Lower lobe of right lung (tissue), 2 donors: ENCODE data around the gene NEAT1. TPM values are rescaled to one million over a fixed set of nuclear protein-coding genes. Genes with fewer than 3 reads are reported as not detected.
A peak's percentile ranks its signal among the peaks of the same experiment; 100 is the strongest.

Experiments
- ATAC-seq, 2 donors: fragments of 200-7000 bp; cut with Tn5 transposase; one replicate each; pipeline ENCODE4 v1.9.1; 2020 to 2022; ENCODE audit warnings: mild to moderate bottlenecking in 2 of 2, moderate library complexity in 2 of 2
- DNase-seq: peaks from one replicate; pipeline ENCODE4 v3.0.0-alpha.2; 2020
- H3K27ac ChIP-seq: fragments of 200-600 bp; one replicate; pipeline ENCODE4 v1.8.0; 2022
- H3K27me3 ChIP-seq: fragments of 200-600 bp; one replicate; pipeline ENCODE4 v1.8.0; 2022; ENCODE audit warnings: low read depth
- H3K36me3 ChIP-seq: fragments of 200-600 bp; one replicate; pipeline ENCODE4 v1.8.0; 2022; ENCODE audit warnings: mild to moderate bottlenecking
- H3K4me1 ChIP-seq: fragments of 200-600 bp; one replicate; pipeline ENCODE4 v1.8.0; 2022
- H3K4me3 ChIP-seq: fragments of 200-600 bp; one replicate; pipeline ENCODE4 v1.8.0; 2022; ENCODE audit warnings: mild to moderate bottlenecking
- H3K9me3 ChIP-seq: fragments of 200-600 bp; one replicate; pipeline ENCODE4 v1.8.0; 2022
- intact Hi-C: fragments of 100-400 bp; cut with DNase I; formaldehyde crosslinking; loops from one replicate; pipeline ENCODE4 v1.11.0; 2022
- total RNA-seq: library from RNA; stranded (reverse); fragmentation: NEBNext Ultra II Directional; extraction: Animal tissue kit (Norgen Biotek cat#: 25700); gene quantifications from one replicate; pipeline ENCODE4 v1.2.1, GENCODE V29; 2021
- TF ChIP-seq, protein P1 (sequence below): fragments of 200-600 bp; IDR thresholded peaks from one replicate; pipeline ENCODE4 v1.8.0; 2022; ENCODE audit warnings: antibody characterized with exemption, mild to moderate bottlenecking
- donor health status: DM: no; HTN: yes; CAD: no; lungs with severe emphysema.

NEAT1 gene
- total RNA-seq, 1 donor from 2014 or later: 980 TPM

- Histone ChIP-seq H3K36me3 (peaks cover 33% of the 10 kb centered on the region), H3K4me3 (no peak overlapping the region), H3K27ac (peak overlapping the region; percentile 100), H3K4me1 (peaks cover 45% of the 10 kb centered on the region), H3K27me3 (no peaks in the 10 kb centered on the region), H3K9me3 (no peaks in the 10 kb centered on the region)
- TF ChIP-seq, protein P1, sequence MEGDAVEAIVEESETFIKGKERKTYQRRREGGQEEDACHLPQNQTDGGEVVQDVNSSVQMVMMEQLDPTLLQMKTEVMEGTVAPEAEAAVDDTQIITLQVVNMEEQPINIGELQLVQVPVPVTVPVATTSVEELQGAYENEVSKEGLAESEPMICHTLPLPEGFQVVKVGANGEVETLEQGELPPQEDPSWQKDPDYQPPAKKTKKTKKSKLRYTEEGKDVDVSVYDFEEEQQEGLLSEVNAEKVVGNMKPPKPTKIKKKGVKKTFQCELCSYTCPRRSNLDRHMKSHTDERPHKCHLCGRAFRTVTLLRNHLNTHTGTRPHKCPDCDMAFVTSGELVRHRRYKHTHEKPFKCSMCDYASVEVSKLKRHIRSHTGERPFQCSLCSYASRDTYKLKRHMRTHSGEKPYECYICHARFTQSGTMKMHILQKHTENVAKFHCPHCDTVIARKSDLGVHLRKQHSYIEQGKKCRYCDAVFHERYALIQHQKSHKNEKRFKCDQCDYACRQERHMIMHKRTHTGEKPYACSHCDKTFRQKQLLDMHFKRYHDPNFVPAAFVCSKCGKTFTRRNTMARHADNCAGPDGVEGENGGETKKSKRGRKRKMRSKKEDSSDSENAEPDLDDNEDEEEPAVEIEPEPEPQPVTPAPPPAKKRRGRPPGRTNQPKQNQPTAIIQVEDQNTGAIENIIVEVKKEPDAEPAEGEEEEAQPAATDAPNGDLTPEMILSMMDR: no peak
- intact Hi-C loops: no loop called here
- DNase-seq (peak; percentile 36), ATAC-seq (no peak)
These were observed 7.7 kb upstream of the NEAT1 start for GRCh38 chr11:65414776-65415498.

DNA sequence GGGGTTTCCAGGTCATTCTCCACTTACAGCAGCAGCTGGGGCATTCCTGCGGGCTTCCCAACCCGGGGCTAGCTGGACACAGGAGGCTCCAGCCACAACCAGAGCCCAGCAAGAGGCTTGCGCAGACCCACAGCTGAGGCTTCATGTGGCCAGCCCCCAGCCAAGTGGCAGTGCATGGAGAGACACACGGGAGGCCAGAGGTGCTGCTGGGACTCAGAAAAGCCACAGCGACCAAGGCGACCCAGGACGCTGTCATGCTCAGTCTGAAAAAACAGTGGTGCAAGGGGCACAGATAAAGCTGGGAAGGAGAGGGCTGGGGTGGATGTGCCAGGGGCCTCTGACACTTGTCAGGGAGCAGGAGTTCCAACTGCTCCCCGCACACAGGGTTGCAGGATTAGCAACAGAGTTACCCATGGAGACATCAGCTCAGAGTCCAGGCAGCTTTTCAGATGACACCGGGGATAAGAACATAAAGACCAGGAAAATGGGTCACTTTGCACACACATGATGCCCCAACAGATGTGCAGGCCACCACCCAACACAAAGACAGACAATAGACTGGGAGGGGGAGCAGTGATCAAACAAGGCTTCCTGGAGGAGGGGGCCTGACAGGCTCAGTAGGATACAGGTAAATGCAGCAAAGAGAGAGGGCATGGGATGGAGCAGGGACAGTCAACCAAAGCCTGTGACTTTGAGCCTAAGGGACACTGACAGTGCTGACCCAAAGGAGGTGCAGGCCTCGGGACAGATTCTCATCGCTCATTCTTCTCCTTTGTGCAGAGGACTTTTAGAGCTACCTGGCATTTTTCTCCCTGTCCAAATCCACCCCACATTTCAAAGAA lies 6.9 kb upstream of the NEAT1 start:
- H3K36me3 ChIP-seq: peaks cover 28% of the 10 kb centered on the region
- peaks cover 52% of the 10 kb centered on the region for H3K4me1 ChIP-seq
- H3K9me3 ChIP-seq: no peaks in the 10 kb centered on the region
- no peak for ATAC-seq
- DNase-seq: peak; percentile 46
- peak overlapping the region; percentile 91 for H3K4me3 ChIP-seq
- TF ChIP-seq, protein P1: no peak
- peak overlapping the region; percentile 100 for H3K27ac ChIP-seq
- no peaks in the 10 kb centered on the region for H3K27me3 ChIP-seq
- intact Hi-C loops: no loop called here

GRCh38 chr11:65416341-65416824 lies 6.2 kb upstream of the NEAT1 start:
- H3K4me1 ChIP-seq: peaks cover 56% of the 10 kb centered on the region
- ATAC-seq (peak; percentile 50 to 55), DNase-seq (peak; percentile 94)
- peak overlapping the region; percentile 100 for H3K27ac ChIP-seq
- TF ChIP-seq, protein P1: peak; percentile 99
- H3K36me3 ChIP-seq: peaks cover 22% of the 10 kb centered on the region
- intact Hi-C loops: no loop called here
- H3K9me3 ChIP-seq: no peaks in the 10 kb centered on the region
- no peaks in the 10 kb centered on the region for H3K27me3 ChIP-seq
- H3K4me3 ChIP-seq: peak overlapping the region; percentile 91

DNA sequence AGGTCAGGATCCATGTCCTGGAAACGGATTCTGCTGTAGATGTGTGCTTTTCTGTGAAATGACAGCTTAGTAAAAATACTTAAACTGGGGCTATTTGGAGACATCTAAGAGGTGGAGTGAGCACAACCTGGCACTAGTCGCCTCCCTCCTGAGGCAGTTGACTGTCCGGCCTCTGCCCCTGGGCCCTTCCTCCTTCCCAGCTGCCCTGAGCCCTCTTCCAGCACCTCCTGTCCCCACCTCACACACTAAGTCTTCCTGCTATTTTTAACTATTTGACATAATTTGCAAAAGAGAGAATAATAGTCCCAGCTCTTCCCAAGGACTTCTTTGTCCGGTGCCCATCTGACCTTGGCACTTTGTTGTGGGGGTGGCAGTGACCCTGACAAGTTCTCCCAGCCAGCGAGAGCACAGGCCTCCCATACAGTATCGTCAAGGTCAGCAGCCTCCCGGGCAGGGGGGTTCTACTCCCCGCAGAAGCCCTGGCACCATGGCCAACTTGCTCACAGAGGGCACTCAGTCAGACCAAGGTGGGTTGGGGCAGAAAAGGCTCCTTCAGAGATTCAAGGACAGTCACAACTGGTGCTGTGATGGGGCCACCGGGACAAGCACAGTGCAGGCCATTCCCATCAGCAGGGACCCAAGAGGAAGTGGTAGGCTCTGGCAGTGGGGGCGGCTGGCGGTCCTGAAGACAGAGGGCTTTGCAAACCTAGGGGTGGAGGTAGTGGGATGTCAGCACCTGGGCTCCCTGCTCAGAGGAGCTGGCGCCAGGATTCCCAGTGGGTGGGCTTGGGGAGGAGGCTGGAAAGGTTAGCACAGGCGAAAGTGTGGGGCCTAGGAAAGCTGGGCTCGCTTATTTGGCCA lies 5.5 kb upstream of the NEAT1 start:
- Histone ChIP-seq H3K27me3 (no peaks in the 10 kb centered on the region), H3K4me3 (peak overlapping the region; percentile 91), H3K36me3 (peaks cover 15% of the 10 kb centered on the region), H3K27ac (peak overlapping the region; percentile 100), H3K4me1 (peaks cover 58% of the 10 kb centered on the region), H3K9me3 (no peaks in the 10 kb centered on the region)
- intact Hi-C loops: no loop called here
- ATAC-seq: no peak
- peak; percentile 66 for DNase-seq
- TF ChIP-seq, protein P1: no peak
